BLaER1 (cell line): ENCODE data around the gene DOLPP1.

Experiments used
- H3K27ac ChIP-seq: shearing (Covaris generic); formaldehyde crosslinking; 2 replicates; pipeline ENCODE4 v1.8.1; 2022
- H3K27me3 ChIP-seq: shearing (Covaris generic); formaldehyde crosslinking; 2 replicates; pipeline ENCODE4 v1.8.1; 2022
- H3K36me3 ChIP-seq: shearing (Covaris generic); formaldehyde crosslinking; 2 replicates; pipeline ENCODE4 v1.8.1; 2022
- H3K4me1 ChIP-seq: shearing (Covaris generic); formaldehyde crosslinking; 2 replicates; pipeline ENCODE4 v1.8.1; 2022
- H3K4me2 ChIP-seq: shearing (Covaris generic); formaldehyde crosslinking; 2 replicates; pipeline ENCODE4 v1.8.1; 2022
- H3K4me3 ChIP-seq: shearing (Covaris generic); formaldehyde crosslinking; 2 replicates; pipeline ENCODE4 v1.8.1; 2022
- H3K9ac ChIP-seq: shearing (Covaris generic); formaldehyde crosslinking; 2 replicates; pipeline ENCODE4 v1.8.1; 2022
- H3K9me3 ChIP-seq: shearing (Covaris generic); formaldehyde crosslinking; 2 replicates; pipeline ENCODE4 v1.8.1; 2022
- H4K20me1 ChIP-seq: shearing (Covaris generic); formaldehyde crosslinking; 2 replicates; pipeline ENCODE4 v1.8.1; 2022
- Cebpa-rat ChIP-seq: shearing (Covaris generic); IDR thresholded peaks from 2 replicates; pipeline ENCODE4 v1.8.1; 2022

DOLPP1 gene

DNA sequence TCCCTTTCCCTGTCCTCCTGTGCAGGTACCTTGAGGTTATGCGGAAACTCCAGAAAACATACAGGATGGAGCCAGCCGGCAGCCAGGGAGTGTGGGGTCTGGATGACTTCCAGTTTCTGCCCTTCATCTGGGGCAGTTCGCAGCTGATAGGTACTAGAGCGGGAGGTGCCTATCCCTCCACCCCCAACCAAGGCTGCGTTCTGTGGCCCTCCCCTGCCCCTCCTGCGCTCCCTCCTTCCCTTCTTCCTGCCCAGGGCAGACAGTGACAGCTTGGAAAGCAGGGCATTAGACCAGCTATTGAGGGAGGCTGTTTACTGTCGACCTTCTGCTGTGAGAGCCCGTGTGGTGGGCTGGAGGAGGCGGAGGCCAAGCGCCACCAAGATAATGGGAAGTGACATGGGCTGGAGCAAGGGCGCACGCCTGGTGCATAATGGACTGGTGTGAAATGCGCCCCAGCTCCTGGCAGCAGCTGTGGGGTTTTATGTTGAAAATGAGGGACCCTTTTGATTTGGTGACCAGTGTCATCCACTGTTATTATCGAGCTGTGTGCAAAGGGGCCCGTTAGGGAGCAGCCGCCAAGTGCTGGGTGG is 55.6 kb downstream of the DOLPP1 start:
- TF ChIP-seq Cebpa-rat, result no peak
- Histone ChIP-seq H3K36me3 (peaks cover 73% of the 10 kb centered on the region), H3K4me2 (no peak overlapping the region), H4K20me1 (no peaks in the 10 kb centered on the region), H3K4me1 (peaks cover 33% of the 10 kb centered on the region), H3K27me3 (no peaks in the 10 kb centered on the region), H3K9ac (peak overlapping the region; percentile 15), H3K9me3 (no peaks in the 10 kb centered on the region), H3K4me3 (no peak overlapping the region), H3K27ac (no peak overlapping the region)

- Histone ChIP-seq H3K27me3 (no peaks in the 10 kb centered on the region), H3K36me3 (peaks cover 68% of the 10 kb centered on the region), H3K27ac (0 out of 2 replicates have a peak overlapping the region, but pooled peaks have one; percentile 1), H3K9ac (0 out of 2 replicates have a peak overlapping the region, but pooled peaks have one; percentile 10), H3K4me2 (no peak overlapping the region), H4K20me1 (no peaks in the 10 kb centered on the region), H3K4me1 (peaks cover 38% of the 10 kb centered on the region), H3K9me3 (no peaks in the 10 kb centered on the region), H3K4me3 (no peak overlapping the region)
- no peak for TF ChIP-seq Cebpa-rat
These were observed 56.6 kb downstream of the DOLPP1 start for GRCh38 chr9:129137292-129138143.

GRCh38 chr9:129138144-129138462 is 57.2 kb downstream of the DOLPP1 start:
- Histone ChIP-seq H3K9me3 (no peaks in the 10 kb centered on the region), H3K9ac (no peak overlapping the region), H3K27me3 (no peaks in the 10 kb centered on the region), H3K4me3 (no peak overlapping the region), H4K20me1 (no peaks in the 10 kb centered on the region), H3K36me3 (peaks cover 65% of the 10 kb centered on the region), H3K27ac (peak overlapping the region; percentile 1; the same call in 1 of the 2 replicates), H3K4me1 (peaks cover 44% of the 10 kb centered on the region), H3K4me2 (no peak overlapping the region)
- no peak for TF ChIP-seq Cebpa-rat

DNA sequence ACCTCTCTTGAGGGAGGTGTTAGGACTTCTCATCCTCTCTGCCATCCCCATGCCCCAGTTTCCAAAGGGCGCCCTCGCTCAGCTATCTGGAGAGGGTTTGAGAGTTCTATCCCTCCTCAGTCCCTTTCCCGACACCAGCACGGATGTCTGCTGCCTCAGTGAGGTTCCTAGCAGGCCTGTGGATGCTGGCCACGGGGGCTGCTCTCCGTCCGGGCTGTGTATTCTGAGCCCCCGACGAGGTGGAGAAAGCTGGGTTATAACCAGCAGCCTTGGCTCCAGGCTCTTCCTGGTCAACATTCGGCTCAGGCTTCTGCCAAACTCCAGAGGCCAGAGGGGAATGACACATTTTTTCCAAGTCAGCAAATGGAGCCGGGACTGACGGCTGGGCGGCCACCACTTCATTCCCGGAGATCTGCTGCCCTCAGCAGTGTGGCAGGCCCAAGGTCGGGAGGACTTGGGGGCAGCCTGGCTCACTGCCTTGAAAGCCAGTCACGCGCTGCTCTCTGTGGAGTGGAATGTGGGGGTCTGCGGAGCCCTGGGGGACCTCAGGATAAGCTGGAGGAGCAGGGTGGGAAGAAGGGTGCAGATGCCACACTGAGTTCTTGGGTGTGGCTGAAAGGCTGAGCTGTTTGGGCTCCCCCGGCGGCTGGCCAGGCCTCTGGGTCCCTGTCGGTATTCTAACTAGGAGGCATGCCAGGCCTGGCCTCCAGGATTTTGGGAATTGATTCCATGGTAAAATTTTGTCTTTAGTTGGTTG is 57.7 kb downstream of the DOLPP1 start:
- Histone ChIP-seq H3K4me2 (peak overlapping the region; percentile 95), H3K9me3 (no peaks in the 10 kb centered on the region), H3K36me3 (peaks cover 62% of the 10 kb centered on the region), H3K27ac (peak overlapping the region; percentile 58), H3K27me3 (no peaks in the 10 kb centered on the region), H4K20me1 (no peaks in the 10 kb centered on the region), H3K4me1 (peaks cover 49% of the 10 kb centered on the region), H3K9ac (peak overlapping the region; percentile 98; the same call in 1 of the 2 replicates), H3K4me3 (no peak overlapping the region)
- TF ChIP-seq Cebpa-rat, result no peak

GRCh38 chr9:129139233-129139992 is 58.5 kb downstream of the DOLPP1 start:
- peak overlapping the region; percentile 100 for H3K27ac ChIP-seq
- no peaks in the 10 kb centered on the region for H3K9me3 ChIP-seq
- H3K9ac ChIP-seq, result peak overlapping the region; percentile 98
- H4K20me1 ChIP-seq, result no peaks in the 10 kb centered on the region
- no peak for TF ChIP-seq Cebpa-rat
- H3K4me3 ChIP-seq, result peak overlapping the region; percentile 44
- no peaks in the 10 kb centered on the region for H3K27me3 ChIP-seq
- H3K4me2 ChIP-seq, result peak overlapping the region; percentile 95
- peaks cover 60% of the 10 kb centered on the region for H3K36me3 ChIP-seq
- H3K4me1 ChIP-seq, result peaks cover 57% of the 10 kb centered on the region

DNA sequence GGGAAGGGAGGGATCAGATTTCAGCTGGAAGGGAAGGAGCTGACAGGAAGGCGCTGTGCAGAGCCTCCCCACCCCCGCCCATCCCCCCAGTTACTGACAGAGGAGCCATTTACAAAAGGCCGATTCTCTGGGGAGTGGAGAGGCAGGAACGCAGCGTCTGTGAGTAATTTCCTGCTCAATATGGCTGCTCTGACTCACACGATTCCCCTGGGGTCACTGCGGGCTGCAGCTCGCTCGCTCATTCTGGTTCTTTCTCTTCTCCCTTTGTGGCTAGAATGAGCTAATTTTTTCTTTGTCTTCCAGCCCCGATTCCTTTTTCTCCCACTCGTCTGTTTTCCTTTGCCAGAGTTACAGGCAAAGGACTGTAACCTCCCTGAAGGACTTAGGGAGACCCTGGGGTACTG is 59.1 kb downstream of the DOLPP1 start:
- TF ChIP-seq Cebpa-rat, result no peak
- Histone ChIP-seq H3K27me3 (no peaks in the 10 kb centered on the region), H3K9ac (peak overlapping the region; percentile 98), H3K36me3 (peaks cover 59% of the 10 kb centered on the region), H3K9me3 (no peaks in the 10 kb centered on the region), H3K4me3 (peak overlapping the region; percentile 56), H3K27ac (peak overlapping the region; percentile 100), H4K20me1 (no peaks in the 10 kb centered on the region), H3K4me2 (peak overlapping the region; percentile 95), H3K4me1 (peaks cover 63% of the 10 kb centered on the region)
